Esophagus squamous epithelium (tissue), 4 donors: ENCODE measurements around the gene DRAP1.
A peak's percentile ranks its signal among the peaks of the same experiment; 100 is the strongest.

Experiments
- POLR2A ChIP-seq, 4 donors: fragments of 450-650 bp; IDR thresholded peaks; one replicate each; pipeline ENCODE4 v1.6.1; 2017; ENCODE audit warnings: antibody characterized with exemption in 4 of 4, mild to moderate bottlenecking in 4 of 4, moderate library complexity in 3 of 4
- TF ChIP-seq, protein P1 (sequence below), 6 experiments: fragments of 450-650 bp in 4 of 6; fragments of 200-600 bp in 2 of 6; sonication (generic) in 2 of 6; IDR thresholded peaks; one replicate each; pipeline ENCODE4 v1.5.1; 2016 to 2019; ENCODE audit warnings: antibody characterized with exemption in 6 of 6, mild to moderate bottlenecking in 4 of 6, moderate library complexity in 4 of 6

DNA sequence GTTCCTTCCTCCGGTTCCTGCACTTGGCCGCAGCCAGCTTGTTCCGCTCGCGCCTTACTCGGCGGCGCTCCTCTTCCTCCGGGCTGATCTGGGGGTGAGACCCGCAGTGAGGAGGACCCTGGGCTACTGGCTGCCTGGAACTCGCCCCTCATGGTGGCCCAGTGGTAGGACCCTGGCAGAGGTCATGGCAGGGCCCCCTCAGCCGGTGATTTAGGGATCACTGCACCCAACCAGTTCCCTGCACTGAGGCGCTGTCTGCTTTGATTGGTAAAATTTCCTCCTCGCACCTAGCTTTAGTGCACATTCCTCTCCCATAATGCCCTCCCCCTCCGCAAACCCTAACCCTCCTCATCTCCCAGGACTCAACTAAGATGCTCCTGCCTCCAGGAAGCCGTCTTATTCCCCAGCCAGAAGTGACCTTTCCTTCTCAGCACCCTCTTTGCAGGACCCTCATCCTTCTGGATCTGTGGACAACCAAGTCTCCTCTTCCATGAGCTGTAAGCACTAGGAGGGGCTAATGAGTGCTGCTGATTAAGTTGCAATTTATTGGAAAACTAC lies 25.1 kb upstream of the DRAP1 start:
- TF ChIP-seq, protein P1, sequence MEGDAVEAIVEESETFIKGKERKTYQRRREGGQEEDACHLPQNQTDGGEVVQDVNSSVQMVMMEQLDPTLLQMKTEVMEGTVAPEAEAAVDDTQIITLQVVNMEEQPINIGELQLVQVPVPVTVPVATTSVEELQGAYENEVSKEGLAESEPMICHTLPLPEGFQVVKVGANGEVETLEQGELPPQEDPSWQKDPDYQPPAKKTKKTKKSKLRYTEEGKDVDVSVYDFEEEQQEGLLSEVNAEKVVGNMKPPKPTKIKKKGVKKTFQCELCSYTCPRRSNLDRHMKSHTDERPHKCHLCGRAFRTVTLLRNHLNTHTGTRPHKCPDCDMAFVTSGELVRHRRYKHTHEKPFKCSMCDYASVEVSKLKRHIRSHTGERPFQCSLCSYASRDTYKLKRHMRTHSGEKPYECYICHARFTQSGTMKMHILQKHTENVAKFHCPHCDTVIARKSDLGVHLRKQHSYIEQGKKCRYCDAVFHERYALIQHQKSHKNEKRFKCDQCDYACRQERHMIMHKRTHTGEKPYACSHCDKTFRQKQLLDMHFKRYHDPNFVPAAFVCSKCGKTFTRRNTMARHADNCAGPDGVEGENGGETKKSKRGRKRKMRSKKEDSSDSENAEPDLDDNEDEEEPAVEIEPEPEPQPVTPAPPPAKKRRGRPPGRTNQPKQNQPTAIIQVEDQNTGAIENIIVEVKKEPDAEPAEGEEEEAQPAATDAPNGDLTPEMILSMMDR (IDR thresholded peaks at IDR 0.05) = no peak
- TF ChIP-seq POLR2A (IDR thresholded peaks at IDR 0.05) = peak in 1 of 4 donors; percentile 33
